Amniotic epithelial cell (primary cell): ENCODE data around the gene SLC3A2.
"Not testable (repeated sequence)": the region's sequence is repeated elsewhere in the genome, so short reads cannot be mapped to it uniquely, and the experiment has no call there.

Source experiments
- DNase-seq: peaks from one replicate; pipeline ENCODE4 v3.0.0-alpha.2; 2010; ENCODE audit warnings: low read depth

Gene SLC3A2

DNA sequence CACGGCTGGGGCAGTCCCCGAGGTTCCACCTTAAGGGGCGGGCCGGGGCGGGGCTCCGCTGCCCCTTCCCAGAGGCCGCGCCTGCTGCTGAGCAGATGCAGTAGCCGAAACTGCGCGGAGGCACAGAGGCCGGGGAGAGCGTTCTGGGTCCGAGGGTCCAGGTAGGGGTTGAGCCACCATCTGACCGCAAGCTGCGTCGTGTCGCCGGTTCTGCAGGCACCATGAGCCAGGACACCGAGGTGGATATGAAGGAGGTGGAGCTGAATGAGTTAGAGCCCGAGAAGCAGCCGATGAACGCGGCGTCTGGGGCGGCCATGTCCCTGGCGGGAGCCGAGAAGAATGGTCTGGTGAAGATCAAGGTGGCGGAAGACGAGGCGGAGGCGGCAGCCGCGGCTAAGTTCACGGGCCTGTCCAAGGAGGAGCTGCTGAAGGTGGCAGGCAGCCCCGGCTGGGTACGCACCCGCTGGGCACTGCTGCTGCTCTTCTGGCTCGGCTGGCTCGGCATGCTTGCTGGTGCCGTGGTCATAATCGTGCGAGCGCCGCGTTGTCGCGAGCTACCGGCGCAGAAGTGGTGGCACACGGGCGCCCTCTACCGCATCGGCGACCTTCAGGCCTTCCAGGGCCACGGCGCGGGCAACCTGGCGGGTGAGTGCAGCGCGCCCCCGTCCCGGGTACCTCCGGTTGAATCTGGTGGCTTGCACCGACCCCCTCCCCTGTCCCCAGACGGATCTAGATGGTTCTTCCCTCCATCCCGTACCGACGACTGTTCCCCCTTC lies at the start of gene SLC3A2:
TSS of gene SLC3A2 (plus strand) at position 94 of the 776 bp plus-strand sequence. CDS start at position 222, 128 bp downstream.
- DNase-seq: peak; percentile 81

DNA sequence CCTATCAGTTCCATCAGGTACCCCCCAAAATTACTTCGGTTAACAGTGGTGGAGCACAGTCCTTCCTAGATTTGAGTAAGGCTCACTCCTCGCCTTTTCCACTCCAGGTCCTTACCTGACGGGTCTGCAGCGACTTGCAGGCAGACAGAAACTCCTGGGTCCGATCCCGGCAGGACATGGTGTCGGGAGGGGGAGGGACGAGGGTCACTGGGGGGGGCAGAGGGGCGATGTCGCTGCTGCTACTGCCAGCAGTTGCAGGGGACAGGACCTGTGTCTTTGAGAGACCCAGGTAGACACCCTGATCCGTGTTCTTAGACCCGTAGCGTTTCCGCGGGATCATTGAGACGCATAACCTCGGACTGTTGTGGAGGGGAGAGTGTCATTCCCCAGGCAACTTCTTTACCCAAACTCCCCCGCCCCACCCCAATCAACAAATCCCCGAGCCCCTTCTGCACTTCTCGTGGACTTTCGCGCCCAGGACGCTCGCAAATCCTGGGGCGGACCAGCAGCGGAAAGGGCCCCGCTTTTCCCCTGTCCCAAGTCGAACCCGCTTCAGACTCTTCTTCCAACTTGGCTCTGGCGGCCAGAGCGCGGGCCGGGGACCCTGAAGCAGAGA lies 49.7 kb upstream of the SLC3A2 start:
- DNase-seq: no peak

DNA sequence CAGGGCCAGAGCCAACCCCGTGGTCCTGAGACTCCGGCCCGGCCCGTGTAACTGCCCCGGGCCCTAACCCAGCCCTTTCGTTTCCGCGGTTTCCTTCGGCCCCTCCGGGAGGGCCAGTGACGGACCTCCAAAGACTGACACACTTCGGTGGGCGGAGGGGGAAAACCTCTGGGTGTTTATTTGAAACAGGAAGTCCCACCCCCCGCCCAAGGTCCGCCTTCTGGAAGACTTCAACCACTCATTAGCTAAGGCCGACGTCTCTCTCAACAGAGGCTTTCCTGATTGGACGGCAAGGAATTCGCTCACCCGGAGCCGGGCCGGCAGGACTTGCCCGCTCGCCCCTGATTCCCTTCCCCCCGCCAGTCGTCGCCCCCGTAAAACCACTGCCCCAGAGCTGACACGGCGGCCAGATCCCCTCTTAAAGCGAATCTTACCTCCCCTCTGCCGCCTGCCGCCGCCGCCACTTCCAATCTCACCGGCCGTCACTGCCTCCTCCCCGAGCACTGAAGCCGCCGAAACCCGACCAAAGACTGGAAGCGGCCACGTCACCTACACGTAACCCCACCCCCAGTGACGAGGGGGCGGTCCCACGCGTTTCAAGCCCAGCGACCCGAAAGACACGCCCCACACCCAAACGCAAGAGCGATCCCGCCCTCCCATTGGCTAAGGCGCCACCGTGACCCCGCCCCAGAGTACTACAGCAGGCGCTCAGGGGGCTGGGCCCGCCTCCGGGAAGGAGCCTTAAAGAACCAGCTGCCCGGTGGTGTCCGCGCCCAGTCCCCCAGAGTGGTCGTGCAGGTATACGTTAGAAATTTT lies 49.0 kb upstream of the SLC3A2 start, which contains the start of gene STX5:
TSS of gene STX5 (minus strand) at position 532 of the 816 bp plus-strand sequence. CDS start 808 bp downstream, outside the sequence.
- peak; percentile 98 for DNase-seq

DNA sequence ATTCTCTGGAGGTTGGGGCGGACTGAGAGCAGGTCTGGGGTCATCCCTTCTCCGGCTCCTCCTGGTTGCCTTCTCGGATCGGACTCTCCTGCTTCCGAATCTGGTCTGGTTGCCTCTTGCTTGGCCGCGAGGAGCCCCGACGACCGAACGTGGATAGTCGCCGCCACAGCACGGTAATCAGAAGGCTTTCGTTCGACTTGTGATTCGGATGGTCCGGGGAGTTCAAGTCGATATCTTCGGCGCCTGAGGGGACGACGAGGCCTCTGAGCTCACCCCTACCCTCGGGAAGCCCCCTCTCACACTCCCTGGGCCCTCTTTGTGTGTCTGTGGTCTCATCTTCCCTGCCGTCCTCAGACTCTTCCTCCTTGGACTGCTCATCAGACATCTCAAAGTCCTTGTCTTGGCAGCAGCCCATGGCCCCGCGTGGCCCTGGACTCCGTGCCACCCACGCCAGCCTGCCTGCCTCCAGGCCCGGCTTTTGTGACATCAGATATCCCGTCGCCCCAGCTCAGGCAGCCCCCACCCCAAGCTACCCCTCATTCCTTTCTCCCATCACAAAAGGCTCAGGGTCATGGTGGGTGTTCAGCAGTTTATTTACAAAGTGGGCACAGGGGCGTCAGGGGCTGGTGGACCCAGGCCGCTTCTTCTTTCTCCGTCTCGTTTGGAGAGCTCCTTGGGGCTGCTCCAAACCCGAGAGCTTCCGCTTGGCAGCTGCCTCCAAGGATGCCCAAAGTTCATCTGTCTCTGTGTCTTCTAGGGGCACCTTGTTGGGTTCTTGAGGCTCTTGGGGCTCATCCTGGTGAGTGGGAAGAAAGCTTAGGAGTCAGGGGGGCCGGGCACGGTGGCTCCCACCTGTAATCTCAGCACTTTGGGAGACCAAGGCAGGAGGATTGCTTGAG lies 48.1 kb upstream of the SLC3A2 start, which contains the start of gene TEX54:
TSS of gene TEX54 (minus strand) at position 506 of the 899 bp plus-strand sequence.
- DNase-seq: no peak

DNA sequence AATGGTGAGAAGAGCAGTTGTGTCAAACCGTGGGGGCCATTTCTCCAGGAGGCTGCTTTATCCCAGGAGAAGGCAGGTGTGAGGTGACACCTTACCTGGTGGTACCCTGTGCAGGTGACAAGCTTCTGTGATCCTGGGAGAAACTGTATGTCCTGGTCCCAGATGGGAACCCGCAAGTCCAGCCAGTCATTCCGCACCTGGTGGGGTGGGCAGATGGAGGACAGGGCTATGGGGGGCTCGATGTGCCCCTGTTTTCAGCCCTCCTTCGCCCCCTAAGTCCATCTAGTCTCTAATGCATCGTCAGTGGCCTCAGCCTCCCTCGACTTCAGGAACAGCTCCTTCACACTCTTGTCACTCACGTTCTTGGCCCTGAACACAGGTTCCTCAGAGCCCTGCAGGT lies 45.4 kb upstream of the SLC3A2 start:
- DNase-seq: no peak

DNA sequence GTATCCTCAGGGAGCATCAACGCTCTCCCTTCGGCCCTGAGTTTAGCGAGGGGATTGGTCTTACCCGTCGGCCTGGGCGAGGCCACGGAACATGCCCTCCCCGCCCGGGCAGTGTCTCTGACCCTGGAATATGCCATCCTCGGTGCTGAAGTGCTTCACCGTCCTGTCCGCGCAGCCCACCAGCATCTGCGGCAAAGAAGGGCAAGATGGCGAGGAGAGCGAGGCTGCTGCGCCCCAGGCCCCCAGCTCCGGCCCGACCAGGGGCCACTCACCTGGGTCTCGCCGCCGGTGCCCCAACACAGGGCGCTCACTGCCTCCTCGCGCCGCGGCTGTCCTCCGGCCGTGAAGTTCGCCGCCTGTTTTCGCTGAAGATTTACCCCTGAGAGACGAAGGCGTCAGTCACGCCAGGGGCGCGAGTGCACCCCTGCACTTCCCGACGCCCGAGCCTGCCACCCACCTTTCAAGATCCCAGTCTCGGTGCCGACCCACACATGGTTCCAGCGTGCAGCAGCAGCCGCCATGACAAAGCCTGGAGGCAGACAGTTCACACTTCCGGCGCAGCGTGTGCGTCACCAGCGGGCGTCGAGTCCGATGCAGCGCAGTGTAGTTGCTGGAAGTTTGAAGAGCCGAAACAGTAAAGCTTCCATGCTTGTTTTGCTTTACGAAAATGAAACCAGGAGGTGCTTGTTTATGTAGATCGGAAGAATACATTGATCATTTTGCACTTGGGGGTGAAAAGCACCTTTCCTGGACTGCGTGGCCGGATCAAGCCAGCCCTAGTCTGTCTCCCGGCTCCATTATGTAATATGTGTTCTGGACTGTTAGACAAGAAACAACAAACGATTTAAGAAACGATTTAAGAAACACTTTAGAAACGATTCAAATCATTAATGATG lies 41.4 kb upstream of the SLC3A2 start, which contains the start of gene WDR74:
TSS of gene WDR74 (minus strand) at position 541 of the 896 bp plus-strand sequence. CDS start at position 521, 20 bp downstream.
- DNase-seq: peak; percentile 90

DNA sequence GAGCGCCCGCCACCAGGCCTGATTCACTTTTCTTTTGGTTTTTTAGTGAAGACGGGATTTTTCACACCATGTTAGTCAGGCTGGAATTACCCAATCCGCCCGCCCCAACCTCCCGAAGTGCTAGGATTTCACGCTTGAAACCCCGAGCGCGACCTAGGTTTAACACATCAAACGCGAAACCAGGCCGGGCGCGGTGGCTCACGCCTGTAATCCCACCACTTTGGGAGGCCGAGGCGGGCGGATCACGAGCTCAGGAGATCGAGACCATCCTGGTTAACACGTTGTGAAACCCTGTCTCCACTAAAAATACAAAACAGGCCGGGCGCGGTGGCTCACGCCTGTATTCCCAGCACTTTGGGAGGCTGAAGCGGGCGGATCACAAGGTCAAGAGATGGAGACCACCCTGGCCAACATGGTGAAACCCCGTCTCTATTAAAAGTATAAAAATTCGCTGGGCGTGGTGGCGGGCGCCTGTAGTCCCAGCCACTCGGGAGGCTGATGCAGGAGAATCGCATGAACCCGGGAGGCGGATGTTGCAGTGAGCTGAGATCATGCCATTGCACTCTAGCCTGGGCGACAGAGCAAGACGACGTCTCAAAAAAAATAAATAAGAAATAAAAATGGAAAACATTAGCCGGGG lies 39.9 kb upstream of the SLC3A2 start:
- DNase-seq: peak; percentile 77

DNA sequence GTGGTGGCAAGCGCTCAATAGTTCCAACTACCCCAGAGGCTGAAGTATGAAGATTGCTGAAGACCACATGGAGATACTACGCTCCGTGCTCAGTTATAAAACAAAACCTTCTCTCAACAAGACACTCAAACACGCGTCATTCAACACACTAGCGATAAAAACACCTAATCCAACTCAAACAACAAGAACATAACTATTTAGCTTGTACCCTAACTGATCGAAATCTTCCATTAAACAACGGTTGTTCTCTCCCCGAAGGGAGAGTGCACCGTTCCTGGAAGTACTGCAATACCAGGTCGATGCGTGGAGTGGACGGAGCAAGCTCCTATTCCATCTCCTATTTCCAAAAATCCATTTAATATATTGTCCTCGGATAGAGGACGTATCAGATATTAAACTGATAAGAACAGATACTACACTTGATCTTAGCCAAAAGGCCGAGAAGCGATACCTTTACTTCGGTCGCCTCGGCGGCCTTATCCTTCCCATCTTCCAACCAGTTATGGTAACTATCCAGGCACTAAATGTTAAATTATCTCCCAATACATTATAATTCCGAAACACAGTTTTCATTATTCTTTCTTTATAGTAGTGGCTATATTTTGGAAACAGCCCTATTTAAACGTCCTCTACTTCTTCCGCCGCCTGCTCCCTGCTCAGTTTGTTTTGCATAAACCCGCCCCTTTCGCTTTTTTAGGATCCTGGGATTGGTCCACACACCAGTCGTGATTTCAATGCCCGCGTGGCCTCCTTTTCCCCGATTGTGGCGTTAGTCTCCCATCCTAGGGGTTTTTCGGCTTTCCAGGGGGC lies 39.1 kb upstream of the SLC3A2 start:
- DNase-seq: peak; percentile 100

DNA sequence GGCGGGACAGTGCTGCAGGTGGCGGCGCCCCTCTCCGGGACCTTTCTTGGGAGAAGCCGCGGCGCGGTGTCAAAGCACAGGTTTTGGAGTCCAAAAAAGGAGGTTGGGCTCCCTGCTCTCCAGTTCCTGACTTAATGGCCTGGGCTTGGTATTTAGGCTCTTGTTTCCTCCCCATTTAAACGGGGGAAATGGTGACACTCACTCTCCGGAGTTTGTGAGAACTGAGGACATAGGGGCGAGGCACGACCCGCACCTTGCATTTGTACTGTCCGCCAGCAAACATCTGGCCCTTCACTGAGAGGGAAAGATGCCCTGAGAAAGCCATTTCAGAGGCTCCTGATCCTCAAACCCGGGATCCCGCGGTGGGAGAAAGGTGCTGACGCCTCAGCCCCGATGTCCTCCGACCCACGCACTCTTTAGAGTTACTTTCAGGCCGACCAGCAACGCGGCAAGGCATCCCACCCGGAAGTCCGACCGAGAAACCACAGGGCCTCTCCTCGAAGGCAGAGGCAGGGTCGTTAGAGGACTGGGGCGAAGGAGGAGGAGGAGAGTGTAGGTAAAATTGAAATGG lies 38.4 kb upstream of the SLC3A2 start:
- no peak for DNase-seq

DNA sequence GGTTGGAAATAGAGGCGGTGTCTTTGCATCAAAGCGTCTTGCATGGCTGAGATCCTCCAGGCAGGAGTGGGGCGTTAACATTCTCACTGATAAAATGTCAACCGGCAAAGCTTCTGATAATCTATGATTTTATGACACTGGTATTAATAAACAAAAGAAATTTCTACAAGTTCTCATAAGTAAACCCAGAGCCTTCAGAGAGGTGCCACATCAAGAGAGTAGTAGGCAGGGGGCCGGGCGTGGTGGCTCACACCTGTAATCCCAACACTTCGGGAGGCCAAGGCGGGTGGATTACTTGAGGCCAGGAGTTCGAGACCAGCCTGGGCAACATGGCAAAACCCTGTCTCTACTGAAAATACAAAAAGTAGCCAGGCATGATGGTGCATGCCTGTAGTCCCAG lies 37.8 kb upstream of the SLC3A2 start:
- DNase-seq: not testable (repeated sequence)

DNA sequence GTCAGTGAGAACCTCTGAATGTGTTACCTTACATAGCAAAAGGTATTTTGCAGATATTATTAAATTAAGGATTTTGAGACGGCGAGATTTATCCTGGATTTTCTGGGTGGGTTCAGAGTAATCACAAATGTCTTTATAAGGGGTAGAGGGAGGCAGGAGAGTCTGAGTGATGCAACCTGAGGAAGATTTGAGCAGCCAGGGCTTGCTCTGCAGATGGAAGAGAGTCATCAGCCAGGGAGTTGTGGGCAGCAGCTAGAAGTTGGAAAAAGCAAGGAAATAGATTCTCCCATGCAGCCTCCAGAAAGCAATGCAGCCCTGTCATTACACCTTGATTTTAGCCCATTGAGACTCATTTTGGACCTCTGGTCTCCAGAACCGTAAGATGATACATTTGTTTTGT lies 37.2 kb upstream of the SLC3A2 start:
- DNase-seq: no peak

DNA sequence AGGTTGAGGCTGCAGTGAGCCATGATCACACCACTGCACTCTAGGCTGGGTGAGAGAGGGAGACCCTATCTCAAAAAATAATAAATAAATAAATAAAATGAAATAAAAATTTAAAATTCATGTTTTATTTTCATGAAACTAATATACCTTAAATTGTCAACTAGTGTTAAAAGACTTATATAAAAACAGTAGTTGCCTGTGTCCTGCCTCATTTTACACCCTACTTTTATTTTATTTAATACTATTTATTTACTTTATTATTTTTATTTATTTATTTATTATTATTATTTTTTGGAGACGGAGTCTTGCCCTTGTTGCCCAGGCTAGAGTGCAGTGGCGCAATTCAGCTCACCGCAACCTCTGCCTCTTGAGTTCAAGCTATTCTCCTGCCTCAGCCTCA lies 36.5 kb upstream of the SLC3A2 start:
- DNase-seq: no peak

DNA sequence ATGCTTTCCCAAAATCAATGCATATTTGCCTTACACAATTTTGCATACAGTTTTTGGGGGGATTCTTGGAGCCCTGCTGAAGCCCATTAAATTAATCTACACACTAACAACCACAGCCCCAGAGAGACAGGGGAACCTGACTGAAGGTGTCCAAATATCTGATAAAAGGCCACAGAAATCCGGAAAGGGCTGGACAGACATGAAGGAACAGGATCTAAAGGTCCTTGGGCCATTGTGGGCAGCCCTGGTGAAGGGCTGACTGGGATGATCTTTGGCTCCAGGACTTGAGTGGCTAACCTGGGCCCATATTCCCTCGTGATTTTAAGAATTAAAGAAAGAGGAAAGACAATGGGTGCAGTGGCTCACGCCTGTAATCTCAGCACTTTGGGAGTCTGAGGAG lies 34.5 kb upstream of the SLC3A2 start:
- no peak for DNase-seq

DNA sequence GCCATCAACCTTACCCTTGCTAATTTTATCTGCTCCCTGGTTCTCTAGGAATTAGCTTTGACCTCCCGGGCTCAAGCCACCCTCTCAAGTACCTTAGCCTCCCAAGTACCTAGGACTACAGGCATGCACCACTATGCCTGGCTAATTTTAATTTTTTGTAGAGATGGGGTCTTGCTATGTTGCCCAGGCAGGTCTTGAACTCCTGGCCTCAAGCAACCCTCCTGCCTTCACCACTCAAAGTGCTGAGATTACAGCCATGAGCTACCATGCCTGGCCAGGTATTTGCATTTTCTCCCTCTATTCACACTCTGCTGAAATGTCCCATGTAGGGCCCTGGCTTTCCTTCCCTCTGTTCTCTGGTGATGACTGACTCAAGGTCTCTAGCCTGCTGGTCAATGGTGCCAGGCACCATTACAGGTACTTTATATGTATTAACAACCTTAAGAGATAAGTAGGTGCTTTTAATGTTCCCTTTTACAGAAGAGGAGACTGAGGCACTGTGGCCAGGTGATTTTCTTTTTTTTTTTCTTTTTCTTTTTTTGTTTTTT lies 32.9 kb upstream of the SLC3A2 start:
- no peak for DNase-seq

DNA sequence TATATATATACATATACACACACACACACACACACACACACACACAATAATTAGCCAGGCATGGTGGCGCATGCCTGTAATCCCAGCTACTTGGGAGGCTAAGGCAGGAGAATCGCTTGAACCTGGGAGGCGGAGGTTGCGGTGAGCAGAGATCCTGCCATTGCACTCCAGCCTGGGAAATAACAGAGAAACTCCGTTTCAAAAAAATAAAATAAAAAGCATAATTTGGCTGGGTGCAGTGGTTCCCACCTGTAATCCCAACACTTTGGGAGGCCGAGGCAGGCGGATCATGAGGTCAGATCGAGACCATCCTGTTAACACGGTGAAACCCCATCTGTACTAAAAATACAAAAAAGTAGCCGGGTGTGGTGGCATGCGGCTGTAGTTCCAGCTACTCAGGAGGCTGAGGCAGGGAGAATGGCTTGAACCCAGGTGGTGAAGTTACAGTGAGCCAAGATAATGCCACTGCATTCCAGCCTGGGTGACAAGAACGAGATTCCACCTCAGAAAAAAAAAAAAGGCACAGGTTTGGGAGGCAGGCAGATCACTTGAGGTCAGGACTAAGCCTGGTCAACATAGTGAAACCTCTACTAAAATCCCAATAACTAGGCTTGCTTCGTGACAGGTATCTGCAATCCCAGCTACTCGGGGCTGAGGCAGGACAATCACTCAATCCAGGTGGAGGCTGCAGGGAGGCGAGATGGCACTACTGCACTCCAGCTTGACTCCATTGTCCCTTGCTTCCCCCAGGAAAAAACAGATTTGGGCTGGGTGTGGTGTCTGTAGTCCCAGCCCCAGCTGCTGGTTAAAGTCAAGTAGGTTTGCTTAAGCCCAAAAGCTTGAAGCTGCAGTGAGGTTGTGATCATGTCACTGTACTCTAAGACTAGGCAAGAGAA lies 29.5 kb upstream of the SLC3A2 start:
- no peak for DNase-seq

DNA sequence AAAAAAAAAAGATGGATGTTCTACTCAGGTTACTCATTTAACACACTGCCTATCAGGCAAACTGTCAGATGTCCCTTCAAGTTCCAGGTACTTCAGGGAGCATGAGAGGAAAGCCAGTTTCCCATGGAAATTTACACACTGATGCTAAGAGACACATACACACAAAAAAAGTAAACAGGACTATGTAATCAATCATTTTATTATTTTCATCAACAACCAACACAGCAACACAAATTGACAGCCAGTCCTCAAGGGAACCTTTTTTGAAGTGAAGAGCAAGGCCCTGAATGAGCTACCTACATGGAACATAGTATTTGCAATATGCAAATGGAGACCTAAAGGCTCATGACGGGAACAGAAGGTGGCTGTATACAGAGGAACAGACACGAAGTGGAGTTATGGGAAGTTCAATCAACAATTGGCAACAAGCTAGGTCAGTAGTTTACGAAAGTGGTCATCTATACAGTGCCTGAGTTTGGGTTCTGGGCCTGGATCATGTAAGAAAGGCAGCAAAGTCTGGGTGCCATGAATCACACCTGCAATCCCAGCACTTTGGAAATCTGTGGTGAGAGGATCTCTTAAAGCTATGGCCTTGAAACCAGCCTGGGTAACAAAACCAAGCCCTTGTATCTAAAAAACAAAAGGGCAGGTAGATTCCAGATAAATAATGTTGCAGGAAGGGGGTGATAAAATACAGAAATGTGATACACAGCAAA lies 28.7 kb upstream of the SLC3A2 start:
- no peak for DNase-seq
